ENCODE measurements around the gene DHRS1.

Gene DHRS1

DNA sequence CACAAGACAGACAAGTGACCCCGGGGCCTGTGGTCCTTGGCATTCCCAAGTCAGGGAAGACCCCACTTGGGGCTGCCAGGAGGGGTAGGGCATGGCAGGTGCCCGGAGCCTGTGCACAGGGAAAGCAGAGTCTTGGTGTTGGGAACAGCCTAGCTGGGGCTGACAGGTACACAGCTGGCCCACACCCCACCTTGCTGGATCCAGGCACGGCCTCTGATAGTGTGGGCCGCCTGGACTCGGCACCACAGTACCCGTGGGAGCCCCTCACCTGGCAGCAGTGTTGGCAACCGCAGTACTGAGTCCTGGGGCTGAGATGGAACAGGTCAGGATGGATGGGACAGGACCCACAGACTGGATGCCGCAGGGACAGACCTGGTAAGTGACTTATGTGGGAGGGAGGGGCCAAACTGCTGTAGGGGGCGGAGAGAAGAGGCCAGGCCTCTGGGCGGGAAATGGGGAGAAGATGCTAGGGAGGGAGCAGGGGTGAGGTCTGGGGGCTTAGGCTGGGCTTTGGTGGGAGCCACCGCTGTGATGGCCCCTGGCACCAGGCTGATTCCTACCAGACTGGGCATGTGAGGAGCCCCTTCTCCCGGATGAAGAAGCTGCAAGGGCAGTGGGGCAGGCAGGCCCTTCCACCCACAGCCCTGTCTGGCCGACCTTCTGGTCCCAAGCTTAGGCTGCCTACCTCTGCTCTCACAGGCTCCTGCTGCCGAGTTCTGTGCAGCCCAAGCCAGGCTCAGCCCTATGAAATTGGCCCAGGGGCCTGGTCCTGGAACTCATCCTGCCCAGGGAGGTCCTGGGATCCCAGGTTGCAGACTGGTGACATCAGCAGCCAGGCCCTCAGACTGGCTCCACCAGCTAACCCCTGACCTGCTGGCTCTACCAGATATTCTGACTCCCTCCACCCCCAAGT, 36.5 kb downstream of the DHRS1 start, which contains the start of gene TGM1:
TGM1 (minus strand) TSS at position 357 of the 913 bp plus-strand sequence. CDS start 825 bp downstream, outside the sequence.
- no peak within 1 kb of the TSS for H3K4me3 ChIP-seq (ENCODE audit: low read depth in 1 of 2, low read length in 2 of 2)
- no peak within 1 kb of the TSS for H3K27ac ChIP-seq (ENCODE audit: low read length)
- no peak within 1 kb of the TSS for H3K4me2 ChIP-seq (ENCODE audit: insufficient read depth, low read length)
- H3K9ac ChIP-seq (ENCODE audit: low read depth, low read length) = no peak within 1 kb of the TSS
- no peaks in the 10 kb centered on the region for H4K20me1 ChIP-seq (ENCODE audit: insufficient read depth, low read length)
- no peaks in the 10 kb centered on the region for H3K27me3 ChIP-seq (ENCODE audit: insufficient read depth, low read length, poor library complexity)
- H3K36me3 ChIP-seq (ENCODE audit: insufficient read depth, low read length) = peaks cover 14% of the 10 kb centered on the region; the same call in 1 of the 2 replicates
- TF ChIP-seq CTCF (IDR thresholded peaks at IDR 0.05; ENCODE audit: borderline replicate concordance, extremely low read depth, low read length, poor library complexity, severe bottlenecking) (no peak), EZH2 (IDR thresholded peaks at IDR 0.05; ENCODE audit: borderline replicate concordance, low read depth, low read length, severe bottlenecking) (no peak)
- no peaks in the 10 kb centered on the region for H3K79me2 ChIP-seq (ENCODE audit: insufficient read depth, low read length)
- no peak within 1 kb of the TSS for H2AFZ ChIP-seq (ENCODE audit: low read depth, low read length)
- H3K4me1 ChIP-seq (ENCODE audit: insufficient read depth, low read length) = no peaks in the 10 kb centered on the region
- ATAC-seq (ENCODE audit: insufficient read depth, low read depth) (no peak), DNase-seq (no peak)
- no peaks in the 10 kb centered on the region for H3K9me3 ChIP-seq (ENCODE audit: insufficient read depth, low read length, severe bottlenecking)

DNA sequence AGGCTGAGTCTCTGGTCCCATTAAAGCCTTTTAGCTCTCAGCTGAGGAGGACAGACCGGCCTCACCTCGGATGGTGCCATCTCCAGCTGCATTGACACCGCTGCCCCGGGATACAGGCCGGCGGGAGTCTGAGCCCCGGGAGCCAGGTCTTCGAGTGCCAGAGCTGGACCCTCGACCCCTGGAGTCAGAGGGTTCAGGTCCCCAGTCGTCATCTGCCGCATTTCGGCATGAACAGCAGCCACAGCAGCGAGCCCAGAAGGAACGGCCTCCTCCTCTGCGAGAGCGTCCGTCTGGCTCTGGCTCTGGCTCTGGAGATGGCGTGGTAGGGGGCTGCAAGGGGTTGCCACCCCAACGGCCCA, 37.6 kb downstream of the DHRS1 start:
- H3K9me3 ChIP-seq (ENCODE audit: insufficient read depth, low read length, severe bottlenecking) = no peaks in the 10 kb centered on the region
- TF ChIP-seq CTCF (IDR thresholded peaks at IDR 0.05; ENCODE audit: borderline replicate concordance, extremely low read depth, low read length, poor library complexity, severe bottlenecking) (no peak), EZH2 (IDR thresholded peaks at IDR 0.05; ENCODE audit: borderline replicate concordance, low read depth, low read length, severe bottlenecking) (no peak)
- no peaks in the 10 kb centered on the region for H3K79me2 ChIP-seq (ENCODE audit: insufficient read depth, low read length)
- no peak overlapping the region for H3K4me3 ChIP-seq (ENCODE audit: low read depth in 1 of 2, low read length in 2 of 2)
- no peak overlapping the region for H2AFZ ChIP-seq (ENCODE audit: low read depth, low read length)
- H3K36me3 ChIP-seq (ENCODE audit: insufficient read depth, low read length) = peaks cover 8% of the 10 kb centered on the region; the same call in 1 of the 2 replicates
- no peaks in the 10 kb centered on the region for H3K4me1 ChIP-seq (ENCODE audit: insufficient read depth, low read length)
- no peak overlapping the region for H3K9ac ChIP-seq (ENCODE audit: low read depth, low read length)
- H3K27me3 ChIP-seq (ENCODE audit: insufficient read depth, low read length, poor library complexity) = no peaks in the 10 kb centered on the region
- no peaks in the 10 kb centered on the region for H4K20me1 ChIP-seq (ENCODE audit: insufficient read depth, low read length)
- no peak overlapping the region for H3K27ac ChIP-seq (ENCODE audit: low read length)
- no peak overlapping the region for H3K4me2 ChIP-seq (ENCODE audit: insufficient read depth, low read length)
- DNase-seq (no peak), ATAC-seq (ENCODE audit: insufficient read depth, low read depth) (no peak)

DNA sequence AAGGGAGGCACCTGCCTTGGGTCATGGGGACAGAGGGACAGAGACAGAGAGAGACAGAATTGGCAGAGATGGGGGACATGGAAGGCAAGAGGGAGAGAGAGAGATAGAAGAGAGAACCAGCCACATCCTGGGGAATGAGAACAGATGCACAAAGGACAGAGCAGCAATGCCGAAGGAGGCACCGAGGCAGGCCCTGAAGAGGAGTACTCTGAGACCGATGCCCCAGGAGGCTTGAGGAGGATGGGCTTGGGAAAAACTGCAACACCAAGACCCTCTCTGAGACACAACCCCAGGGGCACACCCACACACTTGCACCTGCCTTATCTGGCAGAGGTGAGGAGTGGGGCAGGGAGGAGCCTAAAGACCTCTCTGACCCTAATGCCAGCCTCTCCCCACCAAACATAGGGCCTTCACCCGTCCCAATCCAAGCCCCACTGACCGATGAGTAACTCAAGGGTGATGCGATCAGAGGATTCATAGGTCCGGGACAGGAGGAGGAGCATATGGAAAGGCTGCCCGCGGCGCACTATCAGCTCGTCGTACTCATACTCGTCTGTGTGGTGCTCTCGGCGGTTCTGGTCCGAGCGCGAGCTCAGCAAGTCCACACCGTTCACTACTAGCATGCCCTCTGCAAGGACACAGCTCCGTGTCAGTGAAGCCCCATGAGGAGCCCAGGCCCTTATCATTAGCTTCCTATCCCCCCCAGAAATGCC, 38.2 kb downstream of the DHRS1 start:
- no peaks in the 10 kb centered on the region for H3K79me2 ChIP-seq (ENCODE audit: insufficient read depth, low read length)
- H2AFZ ChIP-seq (ENCODE audit: low read depth, low read length) = no peak overlapping the region
- TF ChIP-seq EZH2 (IDR thresholded peaks at IDR 0.05; ENCODE audit: borderline replicate concordance, low read depth, low read length, severe bottlenecking) = no peak
- no peak for TF ChIP-seq CTCF (IDR thresholded peaks at IDR 0.05; ENCODE audit: borderline replicate concordance, extremely low read depth, low read length, poor library complexity, severe bottlenecking)
- no peaks in the 10 kb centered on the region for H3K27me3 ChIP-seq (ENCODE audit: insufficient read depth, low read length, poor library complexity)
- no peak overlapping the region for H3K4me3 ChIP-seq (ENCODE audit: low read depth in 1 of 2, low read length in 2 of 2)
- H3K4me1 ChIP-seq (ENCODE audit: insufficient read depth, low read length) = no peaks in the 10 kb centered on the region
- H3K27ac ChIP-seq (ENCODE audit: low read length) = no peak overlapping the region
- H3K36me3 ChIP-seq (ENCODE audit: insufficient read depth, low read length) = peaks cover 2% of the 10 kb centered on the region; the same call in 1 of the 2 replicates
- ATAC-seq (ENCODE audit: insufficient read depth, low read depth) (no peak), DNase-seq (no peak)
- H3K9me3 ChIP-seq (ENCODE audit: insufficient read depth, low read length, severe bottlenecking) = no peaks in the 10 kb centered on the region
- H4K20me1 ChIP-seq (ENCODE audit: insufficient read depth, low read length) = no peaks in the 10 kb centered on the region
- no peak overlapping the region for H3K9ac ChIP-seq (ENCODE audit: low read depth, low read length)
- H3K4me2 ChIP-seq (ENCODE audit: insufficient read depth, low read length) = no peak overlapping the region
